Panc1 (cell line): Measurements from ENCODE around the gene NAT9.

ENCODE experiments used
- CTCF ChIP-seq: fragments of 450-650 bp; IDR thresholded peaks from 2 replicates; pipeline ENCODE4 v1.5.1; 2017; ENCODE audit warnings: mild to moderate bottlenecking
- POLR2AphosphoS5 ChIP-seq: IDR thresholded peaks from 2 replicates; pipeline ENCODE4 v1.6.1; 2012; ENCODE audit warnings: mild to moderate bottlenecking, low read depth, low read length, moderate library complexity
- REST ChIP-seq, 2 experiments: IDR thresholded peaks; 2 replicates each; pipeline ENCODE4 v1.6.1; 2011 to 2012; ENCODE audit warnings: low read depth in 2 of 2, control low read depth in 1 of 2, low read length in 1 of 2, mild to moderate bottlenecking in 1 of 2, moderate library complexity in 1 of 2; ENCODE audit not compliant: insufficient read depth in 1 of 2
- SIN3A ChIP-seq: IDR thresholded peaks from 2 replicates; pipeline ENCODE4 v1.6.1; 2012; ENCODE audit warnings: low read depth, mild to moderate bottlenecking, low read length, moderate library complexity, borderline replicate concordance; ENCODE audit not compliant: insufficient read depth
- TCF7L2 ChIP-seq: IDR thresholded peaks from 2 replicates; pipeline ENCODE4 v1.6.1; 2011; ENCODE audit warnings: mild to moderate bottlenecking, low read depth, low read length, inconsistent platforms

GRCh38 chr17:74777901-74778515 is 1.9 kb upstream of the NAT9 start:
- TF ChIP-seq CTCF (no peak), POLR2AphosphoS5 (no peak), SIN3A (no peak), REST (IDR thresholded peaks at IDR 0.05; ENCODE audit: insufficient read depth in 1 of 2, low read depth in 2 of 2, low read length in 1 of 2) (no peak), TCF7L2 (no peak)
